GM03348 (cell line): ENCODE measurements around the gene WASHC3.
"Not testable (repeated sequence)": the region's sequence is repeated elsewhere in the genome, so short reads cannot be mapped to it uniquely, and the experiment has no call there.

Experiments used
- DNase-seq: peaks from one replicate; pipeline ENCODE4 v3.0.0; 2012; ENCODE audit warnings: low spot score

Gene WASHC3

DNA sequence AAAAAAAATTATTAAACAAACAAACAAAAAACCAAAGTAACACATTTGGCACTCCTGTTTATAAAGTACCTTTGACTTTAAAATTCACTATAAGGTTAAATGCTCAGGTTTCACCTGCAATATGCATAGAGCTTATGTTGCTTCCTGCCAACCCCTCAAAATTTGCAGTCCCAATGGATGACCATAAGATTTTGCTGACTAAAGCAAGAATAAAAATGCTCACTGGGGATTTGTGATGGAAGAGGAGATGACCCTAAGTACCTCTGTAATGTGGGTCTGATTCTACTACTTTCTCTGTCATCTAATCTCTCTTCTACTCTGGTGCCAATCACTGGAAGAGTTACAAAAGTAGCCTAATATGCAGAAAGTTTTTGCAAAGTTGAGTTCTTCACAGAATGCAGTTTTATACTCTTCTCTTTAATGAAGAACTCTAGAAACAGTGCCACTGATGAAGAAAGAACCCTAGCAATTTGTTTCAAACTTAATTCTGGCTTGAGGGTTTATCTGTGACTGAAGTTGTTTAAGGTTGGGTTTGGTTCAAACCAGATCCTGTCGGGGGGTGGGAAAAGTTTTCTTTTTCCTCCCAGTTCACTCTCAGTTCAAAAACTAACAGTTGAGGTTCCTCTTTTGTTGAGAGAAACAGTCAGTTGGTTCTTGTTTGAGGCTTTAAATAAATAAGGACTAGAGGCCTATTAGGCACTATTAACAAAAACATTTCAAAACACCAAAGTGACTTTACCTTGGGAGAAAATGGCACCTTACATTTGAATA is 10.9 kb downstream of the WASHC3 start:
- DNase-seq = no peak

DNA sequence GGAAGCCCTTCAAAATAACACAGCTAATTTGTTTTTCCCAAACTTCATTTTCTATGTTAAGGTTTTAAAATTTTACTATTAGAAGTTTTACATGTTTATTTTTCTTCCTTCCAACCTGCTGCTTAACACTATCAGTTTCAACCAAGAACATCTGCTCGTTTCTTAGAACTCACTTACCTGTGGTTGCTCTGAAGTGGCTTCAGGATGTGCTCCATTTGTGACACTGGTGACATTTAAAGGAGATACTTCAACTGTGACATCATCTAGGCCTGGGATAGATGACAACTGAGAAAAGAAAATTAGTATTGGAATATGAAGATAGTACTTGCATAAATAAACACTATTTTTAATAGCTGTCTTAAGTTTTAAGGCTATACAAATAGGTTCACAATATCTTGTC is 17.9 kb downstream of the WASHC3 start:
- DNase-seq = no peak

DNA sequence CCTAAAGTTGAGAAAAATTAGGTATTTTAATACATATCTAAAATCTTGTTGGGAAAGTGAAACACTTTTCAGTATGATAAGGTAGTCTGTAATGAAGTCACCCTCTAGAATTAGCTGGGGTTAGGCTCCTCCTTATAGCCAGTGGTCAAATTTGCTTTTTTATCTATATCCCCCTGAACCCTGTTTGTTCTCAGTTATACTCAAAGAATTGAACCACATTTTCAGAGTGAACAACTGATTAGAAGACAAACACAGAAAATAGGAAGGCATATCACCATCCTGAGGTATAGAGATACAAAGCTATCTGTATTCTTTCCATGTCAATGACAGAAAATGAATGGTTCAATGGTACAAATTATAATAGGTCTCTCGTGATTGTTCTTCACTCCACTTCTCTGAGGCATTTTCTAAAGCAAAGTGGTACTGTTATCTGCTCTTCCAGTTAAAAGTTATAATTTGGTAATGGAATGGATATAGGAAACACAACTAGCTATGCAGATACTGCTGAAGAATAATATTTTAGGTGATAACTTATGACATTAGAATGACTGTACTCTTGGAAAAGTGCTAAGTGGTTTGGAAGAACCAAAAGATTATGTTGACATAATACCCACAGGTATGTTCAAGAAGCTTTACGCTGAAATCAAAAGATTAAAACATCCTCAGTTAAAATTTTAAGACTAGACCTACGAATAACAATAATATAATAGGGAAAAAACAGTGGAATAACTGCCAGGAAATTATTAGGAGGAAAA is 27.6 kb downstream of the WASHC3 start:
- peak; percentile 33 for DNase-seq

DNA sequence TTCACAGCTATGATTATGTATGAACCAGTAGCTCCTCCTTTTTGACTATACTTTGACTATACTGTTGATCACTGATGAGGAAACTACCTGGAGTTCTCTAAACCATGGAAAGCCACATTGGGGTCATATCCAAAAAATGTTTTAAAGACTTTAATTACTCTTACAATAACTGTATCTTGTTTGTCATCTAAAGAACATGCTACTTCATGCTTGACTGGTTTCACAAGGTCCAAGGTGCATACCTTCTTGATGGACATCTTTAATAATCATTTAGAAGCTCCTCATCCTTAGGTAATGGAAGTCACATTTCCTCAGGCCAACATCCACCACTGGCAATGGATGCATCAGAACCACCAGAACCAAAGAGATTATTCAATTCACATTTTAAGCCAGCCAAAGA is 29.9 kb downstream of the WASHC3 start:
- DNase-seq = no peak

DNA sequence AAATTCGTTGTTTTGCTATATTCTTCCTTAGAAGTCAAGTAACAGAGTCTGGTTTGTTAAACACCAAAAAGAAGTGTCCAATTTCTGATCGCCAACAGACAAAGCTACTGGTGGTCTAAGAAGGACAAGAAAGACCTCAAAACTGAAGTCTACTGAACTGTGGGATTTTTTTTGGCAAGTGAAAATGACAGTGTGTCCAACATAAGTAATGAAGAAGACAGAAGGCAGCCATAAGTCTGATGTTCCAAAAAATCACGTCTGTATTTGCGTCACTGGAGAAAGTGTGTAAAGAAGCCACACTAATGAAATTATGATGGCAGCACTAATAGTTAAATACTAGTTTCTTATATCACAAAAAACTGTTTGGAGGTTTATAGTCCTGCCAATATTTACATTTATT is 32.6 kb downstream of the WASHC3 start:
- DNase-seq = no peak

DNA sequence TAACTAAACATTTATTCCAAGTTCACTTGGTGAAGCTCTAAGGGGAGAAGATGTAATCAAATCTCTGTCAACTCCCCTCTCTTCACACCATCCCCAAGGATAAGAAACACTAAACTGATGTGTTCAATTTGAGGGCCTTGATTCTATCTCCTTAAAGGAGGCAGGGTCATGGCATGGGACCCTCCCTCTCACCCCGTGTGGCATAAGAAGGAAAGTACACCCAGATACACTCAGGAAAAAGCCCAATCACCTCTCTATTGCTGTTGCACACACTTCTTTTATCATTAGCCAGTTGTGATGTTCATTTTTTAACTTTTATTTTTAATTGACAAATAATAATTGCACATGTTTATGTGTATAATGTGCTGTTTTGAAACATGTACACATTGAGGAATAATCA is 35.1 kb downstream of the WASHC3 start:
- no peak for DNase-seq

DNA sequence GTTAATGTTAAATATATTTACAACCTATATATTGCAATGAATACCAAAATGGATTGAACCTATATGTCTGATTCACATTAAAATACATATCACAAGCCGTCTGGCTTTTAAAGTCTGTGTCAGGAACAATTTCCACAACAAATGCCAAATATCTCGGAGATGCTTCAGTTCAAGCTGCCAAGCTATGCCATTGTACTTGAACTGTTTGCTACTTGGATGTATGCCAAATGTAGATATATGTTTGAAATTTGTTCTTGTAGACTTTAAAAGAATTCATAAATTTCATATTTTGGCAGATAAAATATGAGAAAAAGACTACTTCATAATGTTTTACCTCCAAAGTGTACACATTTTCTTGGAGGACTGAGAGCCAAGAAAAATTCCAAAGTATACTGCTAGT is 37.0 kb downstream of the WASHC3 start:
- DNase-seq = no peak

DNA sequence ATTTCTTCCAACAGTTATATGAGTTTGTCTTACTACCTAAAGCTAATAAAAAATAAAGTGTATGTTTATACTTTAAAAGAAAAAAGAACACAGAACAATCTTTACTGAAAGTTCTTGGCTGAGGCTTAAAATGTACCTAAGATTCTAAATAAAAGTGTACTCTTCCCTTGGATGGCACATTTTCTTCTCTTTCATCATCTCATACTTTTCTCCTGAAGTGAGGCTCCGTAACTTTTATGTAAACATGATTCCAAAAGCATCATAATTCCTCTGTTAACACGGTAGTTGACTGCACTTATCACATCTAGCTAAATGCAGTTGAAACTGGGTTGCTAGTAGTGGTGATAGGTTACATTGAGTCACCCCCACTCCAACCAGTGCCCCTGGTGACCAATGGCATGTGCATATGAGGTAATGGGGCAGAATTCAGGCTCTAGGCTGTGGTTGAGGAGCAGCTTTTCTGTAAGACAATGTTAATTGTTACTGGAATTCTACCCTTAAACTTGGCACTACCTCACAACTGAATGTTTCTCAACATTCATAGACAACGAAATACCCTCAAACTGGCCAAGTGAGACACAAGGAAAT is 38.4 kb downstream of the WASHC3 start:
- DNase-seq = peak; percentile 20

DNA sequence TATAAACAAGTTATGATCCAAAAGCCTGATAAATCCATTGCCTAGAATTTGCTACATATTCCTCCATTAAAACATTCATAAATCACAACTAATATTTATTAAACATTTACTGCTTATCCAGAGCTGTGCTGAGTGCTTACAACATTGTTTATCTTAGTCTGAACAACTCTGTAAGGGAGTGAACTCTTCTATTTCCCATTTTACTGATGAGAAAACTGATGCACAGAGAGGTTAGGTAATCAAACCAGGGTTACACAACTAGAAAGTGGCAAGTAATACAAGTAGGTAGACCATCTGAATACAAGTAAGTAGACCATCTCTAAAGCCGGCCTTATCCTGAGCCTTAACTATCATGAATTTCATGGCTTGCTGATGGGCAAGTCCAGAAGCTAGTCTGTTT is 39.5 kb downstream of the WASHC3 start:
- DNase-seq = no peak

DNA sequence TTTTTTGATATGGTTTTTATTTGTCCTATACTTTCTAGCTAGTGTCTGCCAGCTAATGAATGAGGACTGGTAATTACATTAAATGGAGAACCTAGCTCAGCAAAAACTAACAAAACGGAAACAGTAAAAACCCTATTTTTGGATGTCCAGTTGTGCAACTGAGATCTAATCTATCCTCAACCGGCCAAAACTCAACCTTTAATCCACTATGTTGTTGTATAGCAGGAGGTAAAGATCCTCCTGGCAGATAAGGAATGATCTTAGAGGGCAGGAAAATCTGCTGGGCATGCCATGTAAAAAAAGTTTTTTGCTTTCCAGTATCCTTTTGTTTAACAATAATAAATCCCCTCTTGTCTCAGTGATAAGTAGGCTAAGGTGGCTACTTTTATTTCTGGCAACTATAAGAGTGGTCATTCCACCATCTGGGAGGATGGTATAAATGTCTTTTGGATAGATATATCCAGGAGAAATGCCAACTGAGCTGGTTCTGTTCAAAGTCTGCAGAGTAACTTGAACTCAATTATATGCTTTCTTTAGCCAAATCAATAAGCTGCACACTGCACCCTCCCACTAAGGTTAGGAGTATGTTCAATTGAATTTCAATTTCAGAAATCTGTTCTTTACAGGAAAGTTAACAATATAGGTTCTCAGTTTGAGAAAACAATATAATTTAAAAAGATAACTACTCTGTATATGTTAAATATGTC is 40.1 kb downstream of the WASHC3 start:
- DNase-seq = no peak

DNA sequence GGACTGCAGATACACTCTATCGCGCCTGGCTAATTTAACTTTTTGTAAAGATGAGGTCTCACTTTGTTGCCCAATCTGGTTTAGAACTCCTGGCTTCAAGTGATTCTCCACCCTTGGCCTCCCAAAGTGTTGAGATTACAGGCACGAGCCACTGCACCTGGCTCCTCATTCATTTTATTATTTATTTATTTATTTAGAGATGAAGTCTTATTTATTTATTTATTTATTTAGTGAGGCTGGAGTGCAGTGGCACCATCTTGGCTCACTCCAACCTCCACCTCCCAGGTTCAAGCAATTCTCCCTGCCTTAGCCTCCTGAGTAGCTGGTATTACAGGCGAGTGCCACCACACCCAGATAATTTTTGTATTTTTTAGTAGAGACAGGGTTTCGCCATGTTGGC is 43.2 kb downstream of the WASHC3 start:
- not testable (repeated sequence) for DNase-seq

DNA sequence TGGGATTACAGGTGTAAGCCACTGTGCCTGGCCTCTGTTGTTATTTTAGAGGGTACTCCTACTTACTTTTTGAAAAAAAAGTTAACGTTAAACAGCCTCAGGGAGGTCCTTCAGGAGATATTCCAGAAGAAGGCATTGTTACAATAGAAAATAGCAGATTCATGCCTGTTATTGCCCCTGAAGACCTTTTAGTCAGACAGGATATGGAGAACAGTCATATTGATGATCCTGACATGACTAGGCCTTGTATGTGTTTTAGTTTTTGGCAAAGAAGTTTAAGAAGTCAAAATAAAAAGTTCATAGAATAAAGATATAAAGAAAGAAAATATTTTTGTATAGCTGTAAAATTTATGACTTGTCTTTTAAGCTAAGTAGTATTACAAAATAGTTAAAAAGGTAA is 45.3 kb downstream of the WASHC3 start:
- DNase-seq = no peak

DNA sequence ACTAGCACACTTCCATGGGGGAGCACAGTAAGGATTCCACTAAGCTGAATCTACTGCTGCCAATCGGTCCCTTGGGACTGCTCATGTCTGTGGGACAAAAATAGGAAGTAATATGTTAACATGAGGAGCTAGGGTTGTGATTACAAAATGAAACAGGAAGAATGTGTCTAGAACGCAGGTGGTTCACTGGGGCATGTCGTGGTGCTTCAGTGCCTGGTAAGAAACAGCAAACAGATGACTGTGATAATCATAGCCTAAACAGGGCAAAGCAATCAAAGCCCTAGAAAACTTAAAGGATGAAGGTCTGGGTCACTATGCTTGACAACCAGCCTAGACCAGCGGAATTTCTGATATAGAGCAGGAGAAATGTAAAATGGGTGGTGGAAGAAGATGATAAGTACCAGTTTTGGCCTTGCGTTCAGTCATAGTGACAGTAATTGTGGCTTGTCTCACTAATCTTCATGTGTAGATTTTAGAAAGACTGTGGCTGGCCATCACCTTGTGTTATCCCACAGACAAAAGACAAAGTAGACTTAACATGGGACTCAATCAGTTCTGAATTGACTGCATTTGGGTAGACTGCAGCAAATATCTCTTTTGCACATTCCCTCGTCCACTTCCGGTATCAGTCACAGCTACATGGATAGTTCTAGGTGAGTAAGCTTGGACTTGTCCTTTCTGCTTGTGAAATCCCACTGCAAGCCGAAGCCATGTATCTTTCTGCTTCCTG is 51.4 kb downstream of the WASHC3 start:
- DNase-seq = no peak

DNA sequence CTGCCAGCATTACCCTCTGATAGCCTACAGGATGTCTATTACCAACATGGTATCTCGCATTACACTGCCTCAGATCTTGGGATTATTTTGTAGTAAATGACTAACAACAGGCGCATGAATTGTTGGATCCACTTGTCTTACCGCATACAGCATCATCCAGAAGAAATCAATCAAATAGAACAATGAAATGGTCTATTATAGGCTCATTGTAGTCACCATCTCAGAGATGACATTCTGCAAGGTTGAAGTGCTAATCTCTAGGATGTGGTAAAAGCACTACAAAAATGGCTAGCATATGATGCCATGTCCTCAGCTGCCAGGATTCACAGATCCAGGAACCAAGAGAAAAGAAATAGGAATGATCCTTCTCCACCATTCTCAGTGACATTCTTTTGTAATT is 52.0 kb downstream of the WASHC3 start:
- DNase-seq = no peak

DNA sequence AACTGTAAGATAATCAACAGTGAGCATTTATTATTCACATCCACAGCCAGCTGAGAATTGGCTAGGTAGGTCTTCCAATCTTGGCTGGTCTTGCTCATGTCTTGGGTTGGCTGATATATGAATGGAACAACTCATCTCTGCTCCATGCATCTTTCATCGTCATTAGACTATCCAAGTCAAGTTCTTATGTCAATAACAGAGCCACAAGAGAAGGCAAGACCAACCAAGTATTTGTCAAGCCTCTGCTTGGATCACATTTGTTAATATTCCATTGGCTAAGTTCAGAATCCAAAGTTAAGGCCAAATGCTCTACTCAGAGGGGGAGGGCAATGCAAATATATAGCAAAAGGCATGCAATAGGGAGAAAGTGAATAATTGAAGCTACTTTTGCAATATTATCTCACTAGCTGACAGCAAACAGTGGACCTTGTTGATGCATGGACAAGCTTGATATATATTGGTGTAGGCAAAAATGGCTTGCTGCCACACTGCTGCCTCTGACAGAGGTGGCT is 53.1 kb downstream of the WASHC3 start:
- DNase-seq = no peak

DNA sequence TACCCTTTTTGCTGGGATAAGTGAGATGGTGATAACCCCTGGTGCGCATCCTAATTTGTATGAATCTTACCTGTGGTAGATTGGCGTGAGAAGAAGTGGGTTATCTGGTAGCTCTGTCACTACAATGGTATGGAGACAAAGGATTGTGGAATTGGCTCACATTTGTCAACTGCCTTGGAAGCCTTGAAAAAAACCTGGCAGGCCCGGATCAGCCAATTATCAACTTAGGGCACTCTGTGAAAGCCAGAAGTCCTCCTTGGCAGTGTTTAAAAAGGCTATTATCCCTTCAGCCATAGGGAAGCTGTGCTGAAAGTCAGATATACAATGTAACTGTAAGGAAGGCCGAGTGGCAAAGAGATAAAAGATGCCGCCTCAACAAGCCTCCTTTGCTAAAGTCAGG is 56.5 kb downstream of the WASHC3 start:
- no peak for DNase-seq

DNA sequence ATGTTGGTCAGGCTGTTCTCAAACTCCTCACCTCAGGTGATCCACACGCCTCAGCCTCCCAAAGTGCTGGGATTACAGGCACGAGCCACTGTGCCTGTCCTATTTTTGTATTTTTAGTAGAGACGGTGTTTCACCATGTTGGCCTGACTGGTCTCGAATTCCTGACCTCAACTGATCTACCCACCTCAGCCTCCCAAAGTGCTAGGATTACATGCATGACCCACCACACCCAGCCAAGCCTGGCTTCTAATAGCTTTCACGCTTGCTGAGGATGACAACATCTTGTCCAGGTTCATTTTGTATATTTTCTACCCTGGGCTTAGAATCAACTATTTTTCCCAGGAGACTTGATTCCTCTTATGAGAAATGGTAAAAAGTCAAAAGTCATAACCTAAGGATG is 64.7 kb downstream of the WASHC3 start:
- DNase-seq = no peak

DNA sequence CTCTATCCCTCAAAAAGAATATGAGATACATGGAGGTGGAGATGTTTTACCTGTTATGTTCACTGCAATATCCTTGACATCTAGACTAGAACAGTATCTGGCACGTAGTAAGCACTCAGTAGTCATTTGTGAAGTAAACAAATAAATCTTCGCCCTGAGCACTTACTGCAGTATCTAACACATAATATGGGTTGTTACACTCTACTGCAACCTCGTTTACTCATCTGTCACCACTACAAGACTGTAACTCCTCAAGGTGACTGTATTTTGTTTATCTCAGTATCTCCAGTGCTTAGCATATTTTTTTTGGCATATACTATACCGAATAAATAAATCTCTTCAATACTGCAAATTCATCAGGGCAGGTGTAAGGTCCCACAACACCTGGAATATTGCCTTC is 66.1 kb downstream of the WASHC3 start:
- no peak for DNase-seq

DNA sequence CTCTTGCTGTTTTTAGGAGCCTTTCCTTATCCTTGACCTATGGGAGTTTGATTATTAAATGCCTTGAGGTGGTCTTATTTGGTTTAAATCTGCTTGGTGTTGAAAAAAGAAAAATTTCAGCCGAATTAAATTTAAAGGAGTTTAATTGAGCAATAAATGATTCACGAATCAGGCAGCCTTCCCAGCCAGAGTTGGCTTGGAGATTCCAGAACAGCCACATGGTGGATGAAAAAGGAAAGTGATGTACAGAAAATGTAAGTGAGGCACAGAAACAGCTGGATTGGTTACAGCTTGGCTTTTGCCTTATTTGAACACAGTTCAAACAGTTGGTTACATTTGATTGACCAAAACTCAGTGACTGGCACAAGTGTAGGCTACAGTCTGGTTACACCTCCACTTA is 69.7 kb downstream of the WASHC3 start:
- DNase-seq = peak; percentile 29

DNA sequence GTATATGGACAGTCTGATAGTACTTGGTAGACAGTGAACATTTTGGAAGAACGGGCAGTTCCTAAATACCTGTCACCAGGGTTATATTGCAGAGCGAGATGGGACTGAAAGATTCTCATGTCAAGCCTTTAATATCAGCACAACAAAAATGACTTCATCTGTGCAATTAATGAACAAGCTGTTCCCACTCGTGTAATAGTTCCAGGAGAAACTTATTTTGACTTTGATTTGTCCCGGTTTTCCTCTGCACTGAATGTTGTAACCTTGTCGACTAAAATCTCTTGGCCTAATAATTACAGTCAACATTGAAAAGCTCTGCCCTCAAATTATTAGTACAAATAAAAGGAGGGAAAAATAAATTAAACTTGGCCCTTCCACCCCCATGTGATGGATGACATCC is 79.5 kb downstream of the WASHC3 start:
- no peak for DNase-seq

DNA sequence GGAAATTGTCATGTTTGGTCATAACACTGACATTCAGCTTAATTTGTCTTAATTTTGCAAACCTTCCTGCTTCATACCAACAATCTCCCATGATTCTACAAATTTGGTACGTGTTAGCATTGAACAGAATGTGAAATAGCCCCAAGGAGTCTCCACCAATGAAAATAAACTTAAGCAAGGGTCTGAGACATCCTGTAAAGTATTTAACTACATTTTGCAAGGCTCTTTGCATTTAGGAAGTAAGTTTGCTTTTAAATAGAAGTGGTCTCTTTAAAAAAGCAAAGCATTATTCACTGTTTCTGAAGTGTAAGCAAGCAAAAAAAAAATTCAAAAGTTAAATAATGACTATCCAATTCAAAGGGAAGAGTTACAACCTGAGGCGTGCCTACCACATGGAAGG is 79.9 kb downstream of the WASHC3 start:
- no peak for DNase-seq

DNA sequence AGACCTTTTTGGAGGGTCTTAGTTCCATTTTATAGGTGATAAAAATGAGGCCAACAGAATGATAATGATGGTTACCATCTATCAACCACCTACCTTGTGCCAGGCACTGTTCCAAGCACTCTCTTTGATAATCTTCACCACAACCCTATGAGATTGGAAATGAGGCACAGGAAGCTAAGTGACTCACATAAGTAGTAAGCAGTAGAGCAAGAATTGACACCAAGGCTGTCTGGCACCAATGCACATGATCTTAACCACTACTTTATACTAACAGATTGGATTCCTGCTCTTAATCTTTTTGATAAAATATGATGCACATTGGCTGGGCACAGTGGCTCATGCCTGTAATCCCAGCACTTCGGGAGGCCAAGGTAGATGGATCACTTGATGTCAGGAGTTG is 93.0 kb downstream of the WASHC3 start:
- no peak for DNase-seq
